ENCODE results near the gene AQP1. TPM values are rescaled to one million over a fixed set of nuclear protein-coding genes. Genes with fewer than 3 reads are reported as not detected.

The AQP1 gene
- polyA plus RNA-seq, 1 experiment: 0.32 TPM

DNA sequence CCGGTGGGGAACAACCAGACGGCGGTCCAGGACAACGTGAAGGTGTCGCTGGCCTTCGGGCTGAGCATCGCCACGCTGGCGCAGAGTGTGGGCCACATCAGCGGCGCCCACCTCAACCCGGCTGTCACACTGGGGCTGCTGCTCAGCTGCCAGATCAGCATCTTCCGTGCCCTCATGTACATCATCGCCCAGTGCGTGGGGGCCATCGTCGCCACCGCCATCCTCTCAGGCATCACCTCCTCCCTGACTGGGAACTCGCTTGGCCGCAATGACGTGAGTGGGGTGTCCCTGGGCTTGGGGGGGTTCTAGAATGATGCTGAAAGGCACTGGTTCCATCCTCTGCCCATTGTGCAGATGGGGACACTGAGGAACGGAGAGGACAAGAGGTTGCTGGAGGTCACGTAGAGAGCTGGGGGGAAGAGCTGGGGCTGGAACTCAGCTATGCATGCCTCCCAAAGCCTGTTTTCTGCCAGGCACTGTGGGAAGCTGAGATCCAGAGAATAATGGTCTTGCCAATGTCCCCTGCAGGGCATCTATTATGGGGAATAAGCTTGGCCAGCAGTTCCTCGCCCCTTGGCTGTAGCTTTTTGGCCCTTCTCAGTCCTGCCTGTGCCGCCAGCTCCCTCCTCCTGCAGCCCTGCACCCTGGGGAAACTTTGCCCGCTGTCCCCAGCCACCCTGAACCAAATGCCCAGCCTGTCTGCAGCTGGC is 523 bp downstream of the AQP1 start:
- ChIA-PET POLR2A (interaction anchor here (1.0 kb wide), 1 partner anchor 60 kb away, joined by 3 read pairs; no protein-coding TSS in a partner anchor), CTCF (interaction anchor here (1.0 to 1.3 kb wide), 2 partner anchors 26 to 222 kb away, joined by 3 to 4 read pairs; no protein-coding TSS in a partner anchor)
- Histone ChIP-seq H3K27me3 (ENCODE audit: control insufficient read depth, insufficient read depth, low read length) (peaks cover 6% of the 10 kb centered on the region), H3K4me3 (ENCODE audit: low read depth, low read length) (no peak overlapping the region), H3K9me3 (ENCODE audit: control insufficient read depth, insufficient read depth, low read length) (no peaks in the 10 kb centered on the region; the same call in 1 of the 2 replicates), H3K27ac (ENCODE audit: low read depth, low read length) (no peak overlapping the region)
- no peak for DNase-seq (ENCODE audit: low read depth, low spot score)
- TF ChIP-seq, protein P1, sequence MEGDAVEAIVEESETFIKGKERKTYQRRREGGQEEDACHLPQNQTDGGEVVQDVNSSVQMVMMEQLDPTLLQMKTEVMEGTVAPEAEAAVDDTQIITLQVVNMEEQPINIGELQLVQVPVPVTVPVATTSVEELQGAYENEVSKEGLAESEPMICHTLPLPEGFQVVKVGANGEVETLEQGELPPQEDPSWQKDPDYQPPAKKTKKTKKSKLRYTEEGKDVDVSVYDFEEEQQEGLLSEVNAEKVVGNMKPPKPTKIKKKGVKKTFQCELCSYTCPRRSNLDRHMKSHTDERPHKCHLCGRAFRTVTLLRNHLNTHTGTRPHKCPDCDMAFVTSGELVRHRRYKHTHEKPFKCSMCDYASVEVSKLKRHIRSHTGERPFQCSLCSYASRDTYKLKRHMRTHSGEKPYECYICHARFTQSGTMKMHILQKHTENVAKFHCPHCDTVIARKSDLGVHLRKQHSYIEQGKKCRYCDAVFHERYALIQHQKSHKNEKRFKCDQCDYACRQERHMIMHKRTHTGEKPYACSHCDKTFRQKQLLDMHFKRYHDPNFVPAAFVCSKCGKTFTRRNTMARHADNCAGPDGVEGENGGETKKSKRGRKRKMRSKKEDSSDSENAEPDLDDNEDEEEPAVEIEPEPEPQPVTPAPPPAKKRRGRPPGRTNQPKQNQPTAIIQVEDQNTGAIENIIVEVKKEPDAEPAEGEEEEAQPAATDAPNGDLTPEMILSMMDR (IDR thresholded peaks at IDR 0.05; ENCODE audit: low read depth, low read length): no peak

GRCh38 chr7:30912731-30912985 is 1.0 kb downstream of the AQP1 start:
- CTCF ChIA-PET: interaction anchor here (1.3 kb wide), 1 partner anchor 26 kb away, joined by 4 read pairs; no protein-coding TSS in a partner anchor
- TF ChIP-seq, protein P1 (IDR thresholded peaks at IDR 0.05; ENCODE audit: low read depth, low read length): no peak
- Histone ChIP-seq H3K27ac (ENCODE audit: low read depth, low read length) (no peak overlapping the region), H3K4me3 (ENCODE audit: low read depth, low read length) (no peak overlapping the region), H3K27me3 (ENCODE audit: control insufficient read depth, insufficient read depth, low read length) (peaks cover 6% of the 10 kb centered on the region), H3K9me3 (ENCODE audit: control insufficient read depth, insufficient read depth, low read length) (no peaks in the 10 kb centered on the region; the same call in 1 of the 2 replicates)
- POLR2A ChIA-PET: interaction anchor here (1.0 kb wide), 1 partner anchor 59 kb away, joined by 3 read pairs; no protein-coding TSS in a partner anchor
- DNase-seq (ENCODE audit: low read depth, low spot score): no peak

DNA sequence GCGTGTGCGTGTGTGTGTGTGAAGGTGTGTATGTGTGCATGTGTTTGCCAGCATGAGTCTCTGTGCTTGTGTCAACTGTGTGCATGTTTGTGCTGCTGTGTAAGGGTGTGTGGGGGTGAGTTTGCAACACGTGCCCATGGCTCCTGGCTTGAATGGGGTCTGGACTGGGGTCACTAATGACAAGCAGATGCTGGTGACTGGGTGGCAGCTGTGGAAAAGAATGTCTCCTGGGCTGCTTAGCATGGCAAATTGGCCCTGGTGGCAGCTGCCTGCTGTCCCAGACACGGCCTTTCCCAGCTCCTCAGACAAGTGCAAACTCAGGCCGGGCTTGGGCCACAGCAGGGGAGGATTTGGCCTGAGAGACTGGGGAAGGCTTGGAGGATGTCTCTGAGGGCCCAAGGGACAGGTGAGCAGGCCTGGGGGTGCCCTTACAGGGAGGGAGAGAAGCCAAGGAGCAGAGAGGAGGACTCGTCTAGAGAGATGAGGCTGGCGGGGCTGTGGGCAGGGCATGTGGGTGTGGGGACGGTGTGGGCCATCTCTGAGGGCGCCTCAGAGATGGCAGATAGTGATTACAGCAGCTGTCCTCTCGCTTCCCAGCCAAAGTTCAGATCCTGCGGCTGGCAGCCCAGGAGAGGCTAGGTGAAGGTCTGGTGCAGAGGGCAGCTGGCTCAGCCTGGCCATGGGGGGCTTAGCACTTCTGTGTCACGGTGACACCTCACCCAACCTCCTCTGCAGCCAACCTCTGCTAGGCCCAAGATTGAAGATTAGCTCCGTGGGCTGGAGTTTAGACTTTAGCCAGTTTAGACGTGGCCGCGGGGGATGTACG is 1.5 kb downstream of the AQP1 start:
- no peak overlapping the region for H3K4me3 ChIP-seq (ENCODE audit: low read depth, low read length)
- no peak for DNase-seq (ENCODE audit: low read depth, low spot score)
- ChIA-PET CTCF (interaction anchor here (1.7 kb wide), 1 partner anchor 25 kb away, joined by 5 read pairs; no protein-coding TSS in a partner anchor), POLR2A (no interaction called here)
- TF ChIP-seq, protein P1 (IDR thresholded peaks at IDR 0.05; ENCODE audit: low read depth, low read length): no peak
- H3K9me3 ChIP-seq (ENCODE audit: control insufficient read depth, insufficient read depth, low read length): no peaks in the 10 kb centered on the region; the same call in 1 of the 2 replicates
- H3K27me3 ChIP-seq (ENCODE audit: control insufficient read depth, insufficient read depth, low read length): peaks cover 6% of the 10 kb centered on the region
- no peak overlapping the region for H3K27ac ChIP-seq (ENCODE audit: low read depth, low read length)

DNA sequence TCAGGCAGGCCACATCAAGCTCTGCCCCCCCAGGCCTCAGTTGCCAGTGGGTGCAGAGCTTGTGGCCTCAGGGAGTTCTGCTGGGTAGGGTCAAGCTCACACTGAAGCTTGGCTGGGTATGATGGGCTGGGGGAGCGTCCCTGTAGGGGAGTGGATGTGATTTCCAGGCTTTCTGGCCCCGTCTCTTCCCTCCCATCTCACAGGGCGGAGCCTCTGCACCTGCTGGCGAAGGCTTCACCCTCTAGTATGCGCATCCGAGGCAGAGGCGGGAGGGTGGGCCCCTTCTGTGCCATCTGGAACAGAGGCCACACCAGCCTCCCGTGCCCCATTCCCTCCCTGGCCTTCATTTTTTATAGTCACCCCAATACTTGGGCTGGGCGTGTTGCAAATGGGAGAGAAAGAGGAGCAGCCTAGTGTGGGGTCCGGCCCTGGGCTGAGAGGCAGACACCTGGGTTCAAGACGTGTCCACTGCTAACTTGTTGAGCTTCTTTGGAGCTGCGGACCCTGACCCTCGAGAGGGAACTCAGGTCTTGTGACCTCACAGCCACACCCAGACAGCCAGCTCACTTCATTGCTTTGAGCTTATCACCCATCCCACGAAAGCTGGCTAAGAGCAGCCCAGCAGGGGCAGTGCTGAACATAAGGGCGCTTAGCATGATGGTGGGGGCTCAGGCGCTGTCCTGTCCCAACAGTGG is 2.3 kb downstream of the AQP1 start:
- Histone ChIP-seq H3K9me3 (ENCODE audit: control insufficient read depth, insufficient read depth, low read length) (no peaks in the 10 kb centered on the region; the same call in 1 of the 2 replicates), H3K27me3 (ENCODE audit: control insufficient read depth, insufficient read depth, low read length) (peaks cover 6% of the 10 kb centered on the region), H3K4me3 (ENCODE audit: low read depth, low read length) (no peak overlapping the region), H3K27ac (ENCODE audit: low read depth, low read length) (no peak overlapping the region)
- CTCF ChIA-PET: interaction anchor here (1.7 kb wide), 1 partner anchor 25 kb away, joined by 5 read pairs; no protein-coding TSS in a partner anchor
- DNase-seq (ENCODE audit: low read depth, low spot score): no peak
- POLR2A ChIA-PET: no interaction called here
- TF ChIP-seq, protein P1 (IDR thresholded peaks at IDR 0.05; ENCODE audit: low read depth, low read length): no peak

Data from AG04450 (cell line).